CD14-positive monocyte (primary cell): ENCODE results near the gene STX8. TPM values are rescaled to one million over a fixed set of nuclear protein-coding genes. Genes with fewer than 3 reads are reported as not detected.

Experiments used
- DNase-seq, 3 donors: peaks; one replicate each; pipeline ENCODE4 v3.0.0-alpha.2; 2011 to 2022
- H2AFZ ChIP-seq: 2 replicates; pipeline ENCODE4 v1.6.0; 2012; ENCODE audit warnings: mild to moderate bottlenecking, low read depth, low read length, inconsistent platforms; ENCODE audit not compliant: insufficient read depth, poor library complexity, severe bottlenecking
- H3K27ac ChIP-seq, 2 donors: 1 replicate in 1 of 2; 2 replicates in 1 of 2; pipeline ENCODE4 v1.5.1; 2012 to 2013; ENCODE audit warnings: low read length in 2 of 2, control low read depth in 1 of 2, inconsistent platforms in 1 of 2, low read depth in 1 of 2, mild to moderate bottlenecking in 1 of 2
- H3K27me3 ChIP-seq, 2 donors: one replicate each; pipeline versions ENCODE4 v1.6.0 to v1.6.1; 2011 to 2013; ENCODE audit warnings: low read length in 2 of 2; ENCODE audit not compliant: control insufficient read depth in 2 of 2, insufficient read depth in 2 of 2
- H3K36me3 ChIP-seq, 2 donors: replicated peaks in 1 of 2; 1 replicate in 1 of 2; 2 replicates in 1 of 2; pipeline versions ENCODE4 v1.5.1 to v1.6.1; 2012 to 2013; ENCODE audit warnings: low read length in 2 of 2, control low read depth in 1 of 2, inconsistent platforms in 1 of 2, mild to moderate bottlenecking in 1 of 2; ENCODE audit not compliant: insufficient read depth in 2 of 2, control insufficient read depth in 1 of 2
- H3K4me1 ChIP-seq, 2 donors: 1 replicate in 1 of 2; 2 replicates in 1 of 2; pipeline versions ENCODE4 v1.5.1 to v1.6.1; 2012 to 2013; ENCODE audit warnings: low read length in 2 of 2, control low read depth in 1 of 2, inconsistent platforms in 1 of 2, mild to moderate bottlenecking in 1 of 2, moderate library complexity in 1 of 2; ENCODE audit not compliant: insufficient read depth in 2 of 2, control insufficient read depth in 1 of 2
- H3K4me2 ChIP-seq: replicated peaks from 2 replicates; pipeline ENCODE3; 2012; ENCODE audit warnings: low read length, moderate library complexity, mild to moderate bottlenecking; ENCODE audit not compliant: poor library complexity, severe bottlenecking; ENCODE audit errors: extremely low read depth
- H3K4me3 ChIP-seq, 3 experiments: fragments of 200-600 bp in 1 of 3; sonication (generic) in 1 of 3; replicated peaks in 1 of 3; 1 replicate in 2 of 3; 2 replicates in 1 of 3; pipeline ENCODE4 v1.5.1; 2011 to 2013; ENCODE audit warnings: low read length in 3 of 3, mild to moderate bottlenecking in 3 of 3, control low read depth in 2 of 3, low read depth in 2 of 3, inconsistent platforms in 1 of 3, moderate library complexity in 1 of 3
- H3K79me2 ChIP-seq: 2 replicates; pipeline ENCODE4 v1.6.0; 2012; ENCODE audit warnings: mild to moderate bottlenecking, control low read depth, inconsistent platforms, low read length, moderate library complexity; ENCODE audit not compliant: insufficient read depth
- H3K9ac ChIP-seq: 2 replicates; pipeline ENCODE4 v1.6.0; 2017; ENCODE audit warnings: low read length, mild to moderate bottlenecking; ENCODE audit not compliant: insufficient read depth, poor library complexity, severe bottlenecking
- H3K9me3 ChIP-seq, 2 donors: replicated peaks in 1 of 2; 1 replicate in 1 of 2; 2 replicates in 1 of 2; pipeline versions ENCODE4 v1.5.1 to v1.6.1; 2012 to 2013; ENCODE audit warnings: low read length in 2 of 2, control low read depth in 1 of 2; ENCODE audit not compliant: control insufficient read depth in 1 of 2, insufficient read depth in 1 of 2
- H4K20me1 ChIP-seq: 2 replicates; pipeline ENCODE4 v1.6.0; 2012; ENCODE audit warnings: mild to moderate bottlenecking, low read length, control low read depth, moderate library complexity; ENCODE audit not compliant: insufficient read depth
- H3K27ac Mint-ChIP-seq, 7 donors: one replicate each; pipeline ENCODE4 v1.8.0; 2020; ENCODE audit warnings: mild to moderate bottlenecking in 7 of 7, mixed read lengths in 7 of 7, moderate library complexity in 6 of 7, inconsistent platforms in 2 of 7
- H3K27me3 Mint-ChIP-seq, 3 donors: one replicate each; pipeline ENCODE4 v1.8.0; 2021 to 2022; ENCODE audit warnings: low read depth in 3 of 3, mild to moderate bottlenecking in 3 of 3, mixed read lengths in 3 of 3, moderate library complexity in 3 of 3, inconsistent platforms in 1 of 3
- H3K36me3 Mint-ChIP-seq, 2 donors: one replicate each; pipeline ENCODE4 v1.8.0; 2020; ENCODE audit warnings: mixed read lengths in 2 of 2, inconsistent platforms in 1 of 2, mild to moderate bottlenecking in 1 of 2
- H3K4me1 Mint-ChIP-seq: one replicate; pipeline ENCODE4 v1.8.0; 2020; ENCODE audit warnings: mild to moderate bottlenecking, mixed read lengths
- H3K4me3 Mint-ChIP-seq, 2 donors: one replicate each; pipeline ENCODE4 v1.8.0; 2020; ENCODE audit warnings: mild to moderate bottlenecking in 2 of 2, mixed read lengths in 2 of 2, moderate library complexity in 1 of 2
- H3K9me3 Mint-ChIP-seq, 7 donors: one replicate each; pipeline ENCODE4 v1.8.0; 2020 to 2022; ENCODE audit warnings: mixed read lengths in 7 of 7, mild to moderate bottlenecking in 6 of 7, moderate library complexity in 6 of 7, inconsistent platforms in 2 of 7
- WGBS: methylation state at CpG from one replicate; pipeline ENCODE4 v1.1.5; 2013; ENCODE audit warnings: missing lambda C conversion rate; ENCODE audit not compliant: insufficient coverage; 5-methylcytosine and 5-hydroxymethylcytosine counted together
- intact Hi-C, 2 donors: fragments of 100-400 bp; cut with micrococcal nuclease; formaldehyde crosslinking; loops; one replicate each; pipeline versions ENCODE4 v1.15.0 to v1.15.1; 2023
- polyA plus RNA-seq, 3 donors: library from polyadenylated mRNA; depleted of rRNA in 1 of 3; unstranded in 2 of 3; stranded (reverse) in 1 of 3; fragments of 300-500 nt in 2 of 3; fragments of >200 nt in 1 of 3; fragmentation: Illumina TruSeq in 2 of 3; gene quantifications; 1 replicate in 2 of 3; 2 replicates in 1 of 3; pipeline ENCODE4 v1.2.3, GENCODE V29; 2012 to 2021
- TF ChIP-seq, protein P1 (sequence below): fragments of 200-600 bp; IDR thresholded peaks from one replicate; pipeline ENCODE4 v1.8.0; 2022; ENCODE audit warnings: antibody characterized with exemption, mild to moderate bottlenecking

STX8 gene
- polyA plus RNA-seq, 3 donors: 44.4 to 170 (median 142) TPM

DNA sequence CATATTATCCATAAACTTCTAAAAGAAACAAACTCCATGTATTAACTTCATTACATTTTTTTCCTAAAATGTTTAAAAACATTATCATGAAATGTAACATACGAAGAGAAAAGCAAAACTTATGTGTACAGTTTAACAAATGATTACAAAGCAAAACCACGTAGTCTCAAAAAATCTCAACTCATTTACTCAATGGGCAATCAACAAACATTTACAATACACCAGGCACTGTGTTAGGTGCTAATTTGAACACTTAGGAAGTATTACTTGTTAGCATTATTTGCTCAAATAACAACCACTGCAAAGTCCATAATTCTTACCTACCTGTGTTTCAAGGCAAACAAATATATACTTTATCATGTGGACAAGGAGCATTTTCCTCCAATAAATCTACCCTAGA lies 164.9 kb downstream of the STX8 start:
- no peak overlapping the region for H3K4me2 ChIP-seq
- H3K27ac ChIP-seq: no peak overlapping the region
- Mint-ChIP-seq H3K4me3 (no peak overlapping the region), H3K27me3 (no peaks in the 10 kb centered on the region), H3K36me3 (peaks cover 0 to 4% of the 10 kb centered on the region in 2 donors), H3K27ac (no peak overlapping the region), H3K4me1 (no peaks in the 10 kb centered on the region), H3K9me3 (peaks cover 0 to 6% (median 2%) of the 10 kb centered on the region in 7 donors)
- no peaks in the 10 kb centered on the region for H3K4me1 ChIP-seq
- intact Hi-C loops: no loop called here
- H2AFZ ChIP-seq: no peak overlapping the region
- H3K79me2 ChIP-seq: no peaks in the 10 kb centered on the region
- no peak overlapping the region for H3K9ac ChIP-seq
- H3K9me3 ChIP-seq: peaks cover 0 to 2% of the 10 kb centered on the region in 2 donors
- no peaks in the 10 kb centered on the region for H4K20me1 ChIP-seq
- no peak for DNase-seq
- H3K27me3 ChIP-seq: no peaks in the 10 kb centered on the region
- no peak overlapping the region for H3K4me3 ChIP-seq
- TF ChIP-seq, protein P1, sequence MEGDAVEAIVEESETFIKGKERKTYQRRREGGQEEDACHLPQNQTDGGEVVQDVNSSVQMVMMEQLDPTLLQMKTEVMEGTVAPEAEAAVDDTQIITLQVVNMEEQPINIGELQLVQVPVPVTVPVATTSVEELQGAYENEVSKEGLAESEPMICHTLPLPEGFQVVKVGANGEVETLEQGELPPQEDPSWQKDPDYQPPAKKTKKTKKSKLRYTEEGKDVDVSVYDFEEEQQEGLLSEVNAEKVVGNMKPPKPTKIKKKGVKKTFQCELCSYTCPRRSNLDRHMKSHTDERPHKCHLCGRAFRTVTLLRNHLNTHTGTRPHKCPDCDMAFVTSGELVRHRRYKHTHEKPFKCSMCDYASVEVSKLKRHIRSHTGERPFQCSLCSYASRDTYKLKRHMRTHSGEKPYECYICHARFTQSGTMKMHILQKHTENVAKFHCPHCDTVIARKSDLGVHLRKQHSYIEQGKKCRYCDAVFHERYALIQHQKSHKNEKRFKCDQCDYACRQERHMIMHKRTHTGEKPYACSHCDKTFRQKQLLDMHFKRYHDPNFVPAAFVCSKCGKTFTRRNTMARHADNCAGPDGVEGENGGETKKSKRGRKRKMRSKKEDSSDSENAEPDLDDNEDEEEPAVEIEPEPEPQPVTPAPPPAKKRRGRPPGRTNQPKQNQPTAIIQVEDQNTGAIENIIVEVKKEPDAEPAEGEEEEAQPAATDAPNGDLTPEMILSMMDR: no peak
- WGBS: no CpG with 5 or more reads among the region's 2 CpGs
- no peaks in the 10 kb centered on the region for H3K36me3 ChIP-seq

GRCh38 chr17:9410301-9410700 lies 165.3 kb downstream of the STX8 start:
- H2AFZ ChIP-seq: no peak overlapping the region
- no peaks in the 10 kb centered on the region for H3K79me2 ChIP-seq
- no peaks in the 10 kb centered on the region for H3K9me3 ChIP-seq
- no peaks in the 10 kb centered on the region for H3K36me3 ChIP-seq
- no peak overlapping the region for H3K4me3 Mint-ChIP-seq
- TF ChIP-seq, protein P1: no peak
- H3K27me3 Mint-ChIP-seq: no peaks in the 10 kb centered on the region
- H3K4me1 Mint-ChIP-seq: no peaks in the 10 kb centered on the region
- H3K27ac ChIP-seq: no peak overlapping the region
- H4K20me1 ChIP-seq: no peaks in the 10 kb centered on the region
- no peak overlapping the region for H3K27ac Mint-ChIP-seq
- no peak overlapping the region for H3K9ac ChIP-seq
- WGBS: 94% methylated on average over 6 of the region's 9 CpGs
- H3K27me3 ChIP-seq: no peaks in the 10 kb centered on the region
- intact Hi-C loops: no loop called here
- no peak for DNase-seq
- H3K4me1 ChIP-seq: no peaks in the 10 kb centered on the region
- peaks cover 0 to 4% (median 0%) of the 10 kb centered on the region in 7 donors for H3K9me3 Mint-ChIP-seq
- peaks cover 0 to 4% of the 10 kb centered on the region in 2 donors for H3K36me3 Mint-ChIP-seq
- H3K4me2 ChIP-seq: no peak overlapping the region
- H3K4me3 ChIP-seq: no peak overlapping the region
